ENCODE results near the gene CCNQ.
A peak's percentile ranks its signal among the peaks of the same experiment; 100 is the strongest.

Gene CCNQ

GRCh38 chrX:153599192-153600031 lies 473 bp upstream of the CCNQ start:
- ChIA-PET POLR2A (no interaction called here), CTCF (interaction anchor here (1.0 to 6.3 kb wide), 4 partner anchors 10 to 68 kb away, joined by 3 to 39 read pairs (median 5); no protein-coding TSS in a partner anchor)
- TF ChIP-seq CTCF (IDR thresholded peaks at IDR 0.05; ENCODE audit: control extremely low read depth, extremely low read depth, low read depth, missing control alignments), result no peak
- DNase-seq (ENCODE audit: extremely low spot score), result peak; percentile 94

GRCh38 chrX:153596981-153597750 lies 1.8 kb downstream of the CCNQ start:
- ChIA-PET CTCF (interaction anchor here (6.3 kb wide), 1 partner anchor 12 kb away, joined by 39 read pairs; no protein-coding TSS in a partner anchor), POLR2A (no interaction called here)
- no peak for DNase-seq (ENCODE audit: extremely low spot score)
- TF ChIP-seq CTCF (IDR thresholded peaks at IDR 0.05; ENCODE audit: control extremely low read depth, extremely low read depth, low read depth, missing control alignments), result no peak

DNA sequence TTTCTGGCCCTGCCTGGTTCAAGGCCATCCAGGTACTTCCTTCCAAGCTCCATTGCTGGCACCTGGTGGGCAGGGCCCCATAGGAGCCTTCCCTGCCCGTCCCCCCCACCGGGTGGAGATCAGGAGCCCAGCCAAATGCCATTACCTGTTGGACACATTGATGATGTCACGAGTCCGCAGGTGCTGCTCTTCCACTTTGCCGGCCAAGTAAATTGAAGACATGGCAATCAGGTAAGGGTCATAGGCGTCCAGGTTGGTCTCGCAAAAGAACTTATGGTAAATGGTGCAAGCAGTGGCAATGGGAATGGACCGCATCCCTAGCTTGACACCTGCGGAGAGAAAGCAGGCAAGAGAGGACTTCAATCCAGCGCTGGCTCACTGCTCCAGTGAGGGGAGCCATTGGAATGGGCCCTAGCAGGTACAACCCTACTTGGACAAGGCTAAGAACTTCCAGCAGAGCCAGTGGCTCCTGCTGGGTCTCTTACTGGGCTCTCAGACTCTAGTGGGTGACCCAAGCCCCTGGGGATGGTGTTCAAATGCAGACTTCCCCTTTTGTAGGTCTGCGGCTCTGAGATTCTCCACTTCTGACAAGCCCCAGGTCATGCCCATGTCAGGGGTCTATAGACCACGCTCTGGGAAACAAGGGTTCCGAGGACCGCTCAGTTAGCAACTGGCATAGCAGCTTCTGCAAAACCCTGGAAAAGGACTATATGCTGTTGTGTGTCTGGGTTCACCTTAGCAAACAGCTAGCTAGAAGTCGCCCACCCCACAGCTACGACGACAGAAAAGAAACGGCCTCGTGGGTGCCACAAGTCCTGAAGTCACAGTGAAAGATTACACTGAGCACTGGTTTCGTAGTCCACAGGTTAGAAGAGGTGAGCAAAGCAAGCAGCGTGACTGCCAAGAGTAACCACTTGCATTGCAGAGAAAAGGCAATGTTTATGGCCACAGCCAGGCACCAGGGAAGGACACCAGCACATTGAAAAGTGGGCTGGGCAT lies 2.8 kb downstream of the CCNQ start:
- TF ChIP-seq CTCF (IDR thresholded peaks at IDR 0.05; ENCODE audit: control extremely low read depth, extremely low read depth, low read depth, missing control alignments), result no peak
- no peak for DNase-seq (ENCODE audit: extremely low spot score)
- ChIA-PET CTCF (interaction anchor here (6.3 kb wide), 1 partner anchor 13 kb away, joined by 39 read pairs; no protein-coding TSS in a partner anchor), POLR2A (no interaction called here)

DNA sequence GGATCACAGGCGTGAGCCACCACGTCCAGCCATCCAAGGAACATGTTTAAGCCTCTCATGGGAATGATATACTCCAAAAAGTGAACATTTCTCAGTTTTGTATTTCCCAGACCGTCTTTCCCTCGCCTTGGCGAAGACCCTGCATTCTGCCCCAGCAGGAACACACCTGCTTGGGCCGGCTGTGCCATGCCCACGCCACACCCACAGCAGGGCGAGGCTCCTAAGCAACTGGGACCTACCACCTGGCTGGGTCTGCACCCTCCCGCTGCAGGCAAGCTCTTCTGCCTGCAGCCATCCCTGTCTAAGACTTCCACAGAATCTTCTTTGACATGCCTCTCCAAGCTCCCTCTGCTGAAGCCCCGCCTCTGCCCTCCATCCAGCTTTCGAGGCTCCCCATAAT lies 3.6 kb downstream of the CCNQ start:
- no peak for DNase-seq (ENCODE audit: extremely low spot score)
- TF ChIP-seq CTCF (IDR thresholded peaks at IDR 0.05; ENCODE audit: control extremely low read depth, extremely low read depth, low read depth, missing control alignments), result no peak
- ChIA-PET POLR2A (no interaction called here), CTCF (no interaction called here)

DNA sequence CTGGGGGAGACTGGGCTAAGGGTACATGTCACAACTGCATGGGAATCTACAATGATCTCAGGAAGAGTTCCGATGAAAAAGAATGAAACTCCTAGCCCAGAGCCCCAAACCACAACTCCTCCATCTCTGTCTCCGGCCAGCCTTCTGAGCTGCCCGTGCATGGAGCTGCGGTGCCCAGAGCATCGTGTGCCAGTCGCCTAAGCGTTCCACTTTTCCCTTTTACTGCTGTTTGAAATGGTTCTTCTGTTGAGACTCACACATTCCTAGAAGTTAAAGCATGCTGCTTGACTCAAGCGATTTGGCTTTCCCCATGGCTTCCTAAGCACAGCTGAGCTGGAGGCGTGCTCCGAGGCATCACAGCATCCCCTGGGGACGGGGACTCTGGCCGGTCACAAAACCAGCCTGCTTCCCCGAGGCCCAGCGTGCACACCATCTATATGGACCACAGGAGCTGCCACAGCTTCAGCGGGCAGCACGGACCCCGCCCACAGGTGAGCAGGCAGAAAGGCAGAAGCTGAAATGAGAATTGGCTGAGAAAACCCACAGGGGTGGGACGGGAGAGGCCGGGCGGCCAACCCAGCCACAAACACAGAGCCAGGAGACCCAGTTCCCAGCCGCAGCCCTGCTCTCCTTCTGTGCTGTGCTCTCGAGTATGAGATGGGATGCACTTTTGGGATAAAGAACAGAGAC lies 5.0 kb downstream of the CCNQ start:
- ChIA-PET POLR2A (no interaction called here), CTCF (interaction anchor here (1.4 kb wide), 1 partner anchor 16 kb away, joined by 5 read pairs; no protein-coding TSS in a partner anchor)
- no peak for DNase-seq (ENCODE audit: extremely low spot score)
- TF ChIP-seq CTCF (IDR thresholded peaks at IDR 0.05; ENCODE audit: control extremely low read depth, extremely low read depth, low read depth, missing control alignments), result no peak
